GM13977 (cell line): ENCODE results near the gene SREK1.

Experiments used
- DNase-seq: peaks from one replicate; pipeline ENCODE4 v3.0.0; 2012; ENCODE audit warnings: low spot score
- in situ Hi-C: fragments of 300-500 bp; cut with MboI; formaldehyde crosslinking; loops from one replicate; pipeline ENCODE4 v1.12.0; 2022; ENCODE audit warnings: low sequenced_read_pairs, low pct_unique_long_range_greater_than_20kb, mixed read lengths, inconsistent platforms; ENCODE audit not compliant: unreplicated experiment
- TF ChIP-seq, protein P1 (sequence below): IDR thresholded peaks from 2 replicates; pipeline ENCODE4 v1.5.1; 2012; ENCODE audit warnings: mild to moderate bottlenecking, control low read depth; ENCODE audit not compliant: insufficient read depth; ENCODE audit errors: extremely low read depth, missing control alignments

The SREK1 gene

DNA sequence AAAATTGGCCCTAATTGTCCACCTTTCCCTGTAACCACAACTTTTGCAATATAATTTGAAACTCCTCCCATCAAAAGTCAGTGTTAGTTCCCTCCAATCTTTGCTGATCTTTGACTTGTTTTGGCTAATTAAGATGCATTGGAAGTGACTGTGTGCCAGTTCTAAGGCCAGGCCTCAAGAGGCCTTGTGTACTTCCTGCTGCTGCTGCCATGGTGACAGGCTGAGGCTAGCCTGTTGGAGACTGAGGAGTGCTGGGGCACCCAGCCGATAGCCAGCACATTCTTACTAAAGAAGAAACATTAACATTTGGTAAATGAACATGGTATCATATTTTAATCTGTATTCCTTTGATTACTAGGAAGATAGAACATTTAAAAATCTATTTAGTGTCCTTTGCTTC lies 86.5 kb downstream of the SREK1 start:
- in situ Hi-C loops: no loop called here
- TF ChIP-seq, protein P1, sequence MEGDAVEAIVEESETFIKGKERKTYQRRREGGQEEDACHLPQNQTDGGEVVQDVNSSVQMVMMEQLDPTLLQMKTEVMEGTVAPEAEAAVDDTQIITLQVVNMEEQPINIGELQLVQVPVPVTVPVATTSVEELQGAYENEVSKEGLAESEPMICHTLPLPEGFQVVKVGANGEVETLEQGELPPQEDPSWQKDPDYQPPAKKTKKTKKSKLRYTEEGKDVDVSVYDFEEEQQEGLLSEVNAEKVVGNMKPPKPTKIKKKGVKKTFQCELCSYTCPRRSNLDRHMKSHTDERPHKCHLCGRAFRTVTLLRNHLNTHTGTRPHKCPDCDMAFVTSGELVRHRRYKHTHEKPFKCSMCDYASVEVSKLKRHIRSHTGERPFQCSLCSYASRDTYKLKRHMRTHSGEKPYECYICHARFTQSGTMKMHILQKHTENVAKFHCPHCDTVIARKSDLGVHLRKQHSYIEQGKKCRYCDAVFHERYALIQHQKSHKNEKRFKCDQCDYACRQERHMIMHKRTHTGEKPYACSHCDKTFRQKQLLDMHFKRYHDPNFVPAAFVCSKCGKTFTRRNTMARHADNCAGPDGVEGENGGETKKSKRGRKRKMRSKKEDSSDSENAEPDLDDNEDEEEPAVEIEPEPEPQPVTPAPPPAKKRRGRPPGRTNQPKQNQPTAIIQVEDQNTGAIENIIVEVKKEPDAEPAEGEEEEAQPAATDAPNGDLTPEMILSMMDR: no peak
- DNase-seq: no peak

DNA sequence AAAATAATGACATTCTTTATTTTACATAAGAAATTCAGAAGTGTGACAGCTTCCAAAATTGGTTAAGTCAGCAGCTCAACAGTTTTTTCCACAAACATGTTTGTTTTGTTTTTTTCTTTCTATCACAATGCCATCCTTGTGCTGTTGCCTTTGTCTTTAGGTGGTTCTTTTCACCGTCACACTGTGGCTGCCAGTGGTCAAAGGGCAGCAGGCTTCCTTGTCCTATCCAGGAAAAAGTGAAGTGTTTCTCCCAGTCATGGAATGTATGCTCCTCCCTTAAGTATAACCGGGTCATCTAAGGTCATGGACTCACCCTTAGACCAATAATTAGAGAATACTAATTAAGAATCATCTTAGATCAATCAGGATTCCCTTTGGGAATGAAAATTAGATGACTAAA lies 87.4 kb downstream of the SREK1 start:
- TF ChIP-seq, protein P1: no peak
- no peak for DNase-seq
- in situ Hi-C loops: no loop called here

GRCh38 chr5:66232275-66232674 lies 88.2 kb downstream of the SREK1 start:
- TF ChIP-seq, protein P1: no peak
- DNase-seq: no peak
- in situ Hi-C loops: no loop called here

GRCh38 chr5:66232706-66233445 lies 88.8 kb downstream of the SREK1 start:
- DNase-seq: no peak
- in situ Hi-C loops: no loop called here
- TF ChIP-seq, protein P1: no peak
